CD14-positive monocyte (primary cell): Measurements from ENCODE around the gene OAS2. TPM values are rescaled to one million over a fixed set of nuclear protein-coding genes. Genes with fewer than 3 reads are reported as not detected.

Experiments
- DNase-seq, 3 donors: peaks; one replicate each; pipeline ENCODE4 v3.0.0-alpha.2; 2011 to 2022
- H2AFZ ChIP-seq: 2 replicates; pipeline ENCODE4 v1.6.0; 2012; ENCODE audit warnings: mild to moderate bottlenecking, low read depth, low read length, inconsistent platforms; ENCODE audit not compliant: insufficient read depth, poor library complexity, severe bottlenecking
- H3K27ac ChIP-seq, 2 donors: 1 replicate in 1 of 2; 2 replicates in 1 of 2; pipeline ENCODE4 v1.5.1; 2012 to 2013; ENCODE audit warnings: low read length in 2 of 2, control low read depth in 1 of 2, inconsistent platforms in 1 of 2, low read depth in 1 of 2, mild to moderate bottlenecking in 1 of 2
- H3K27me3 ChIP-seq, 2 donors: one replicate each; pipeline versions ENCODE4 v1.6.0 to v1.6.1; 2011 to 2013; ENCODE audit warnings: low read length in 2 of 2; ENCODE audit not compliant: control insufficient read depth in 2 of 2, insufficient read depth in 2 of 2
- H3K36me3 ChIP-seq, 2 donors: replicated peaks in 1 of 2; 1 replicate in 1 of 2; 2 replicates in 1 of 2; pipeline versions ENCODE4 v1.5.1 to v1.6.1; 2012 to 2013; ENCODE audit warnings: low read length in 2 of 2, control low read depth in 1 of 2, inconsistent platforms in 1 of 2, mild to moderate bottlenecking in 1 of 2; ENCODE audit not compliant: insufficient read depth in 2 of 2, control insufficient read depth in 1 of 2
- H3K4me1 ChIP-seq, 2 donors: 1 replicate in 1 of 2; 2 replicates in 1 of 2; pipeline versions ENCODE4 v1.5.1 to v1.6.1; 2012 to 2013; ENCODE audit warnings: low read length in 2 of 2, control low read depth in 1 of 2, inconsistent platforms in 1 of 2, mild to moderate bottlenecking in 1 of 2, moderate library complexity in 1 of 2; ENCODE audit not compliant: insufficient read depth in 2 of 2, control insufficient read depth in 1 of 2
- H3K4me2 ChIP-seq: replicated peaks from 2 replicates; pipeline ENCODE3; 2012; ENCODE audit warnings: low read length, moderate library complexity, mild to moderate bottlenecking; ENCODE audit not compliant: poor library complexity, severe bottlenecking; ENCODE audit errors: extremely low read depth
- H3K4me3 ChIP-seq, 3 experiments: fragments of 200-600 bp in 1 of 3; sonication (generic) in 1 of 3; replicated peaks in 1 of 3; 1 replicate in 2 of 3; 2 replicates in 1 of 3; pipeline ENCODE4 v1.5.1; 2011 to 2013; ENCODE audit warnings: low read length in 3 of 3, mild to moderate bottlenecking in 3 of 3, control low read depth in 2 of 3, low read depth in 2 of 3, inconsistent platforms in 1 of 3, moderate library complexity in 1 of 3
- H3K79me2 ChIP-seq: 2 replicates; pipeline ENCODE4 v1.6.0; 2012; ENCODE audit warnings: mild to moderate bottlenecking, control low read depth, inconsistent platforms, low read length, moderate library complexity; ENCODE audit not compliant: insufficient read depth
- H3K9ac ChIP-seq: 2 replicates; pipeline ENCODE4 v1.6.0; 2017; ENCODE audit warnings: low read length, mild to moderate bottlenecking; ENCODE audit not compliant: insufficient read depth, poor library complexity, severe bottlenecking
- H3K9me3 ChIP-seq, 2 donors: replicated peaks in 1 of 2; 1 replicate in 1 of 2; 2 replicates in 1 of 2; pipeline versions ENCODE4 v1.5.1 to v1.6.1; 2012 to 2013; ENCODE audit warnings: low read length in 2 of 2, control low read depth in 1 of 2; ENCODE audit not compliant: control insufficient read depth in 1 of 2, insufficient read depth in 1 of 2
- H4K20me1 ChIP-seq: 2 replicates; pipeline ENCODE4 v1.6.0; 2012; ENCODE audit warnings: mild to moderate bottlenecking, low read length, control low read depth, moderate library complexity; ENCODE audit not compliant: insufficient read depth
- H3K27ac Mint-ChIP-seq, 7 donors: one replicate each; pipeline ENCODE4 v1.8.0; 2020; ENCODE audit warnings: mild to moderate bottlenecking in 7 of 7, mixed read lengths in 7 of 7, moderate library complexity in 6 of 7, inconsistent platforms in 2 of 7
- H3K27me3 Mint-ChIP-seq, 3 donors: one replicate each; pipeline ENCODE4 v1.8.0; 2021 to 2022; ENCODE audit warnings: low read depth in 3 of 3, mild to moderate bottlenecking in 3 of 3, mixed read lengths in 3 of 3, moderate library complexity in 3 of 3, inconsistent platforms in 1 of 3
- H3K36me3 Mint-ChIP-seq, 2 donors: one replicate each; pipeline ENCODE4 v1.8.0; 2020; ENCODE audit warnings: mixed read lengths in 2 of 2, inconsistent platforms in 1 of 2, mild to moderate bottlenecking in 1 of 2
- H3K4me1 Mint-ChIP-seq: one replicate; pipeline ENCODE4 v1.8.0; 2020; ENCODE audit warnings: mild to moderate bottlenecking, mixed read lengths
- H3K4me3 Mint-ChIP-seq, 2 donors: one replicate each; pipeline ENCODE4 v1.8.0; 2020; ENCODE audit warnings: mild to moderate bottlenecking in 2 of 2, mixed read lengths in 2 of 2, moderate library complexity in 1 of 2
- H3K9me3 Mint-ChIP-seq, 7 donors: one replicate each; pipeline ENCODE4 v1.8.0; 2020 to 2022; ENCODE audit warnings: mixed read lengths in 7 of 7, mild to moderate bottlenecking in 6 of 7, moderate library complexity in 6 of 7, inconsistent platforms in 2 of 7
- WGBS: methylation state at CpG from one replicate; pipeline ENCODE4 v1.1.5; 2013; ENCODE audit warnings: missing lambda C conversion rate; ENCODE audit not compliant: insufficient coverage; 5-methylcytosine and 5-hydroxymethylcytosine counted together
- intact Hi-C, 2 donors: fragments of 100-400 bp; cut with micrococcal nuclease; formaldehyde crosslinking; loops; one replicate each; pipeline versions ENCODE4 v1.15.0 to v1.15.1; 2023
- polyA plus RNA-seq, 3 donors: library from polyadenylated mRNA; depleted of rRNA in 1 of 3; unstranded in 2 of 3; stranded (reverse) in 1 of 3; fragments of 300-500 nt in 2 of 3; fragments of >200 nt in 1 of 3; fragmentation: Illumina TruSeq in 2 of 3; gene quantifications; 1 replicate in 2 of 3; 2 replicates in 1 of 3; pipeline ENCODE4 v1.2.3, GENCODE V29; 2012 to 2021
- TF ChIP-seq, protein P1 (sequence below): fragments of 200-600 bp; IDR thresholded peaks from one replicate; pipeline ENCODE4 v1.8.0; 2022; ENCODE audit warnings: antibody characterized with exemption, mild to moderate bottlenecking

The OAS2 gene
- polyA plus RNA-seq, 3 donors: 27.7 to 55.9 (median 40.1) TPM

GRCh38 chr12:113010701-113011100, 32.4 kb downstream of the OAS2 start:
- no peaks in the 10 kb centered on the region for H4K20me1 ChIP-seq
- no peak overlapping the region for H3K9ac ChIP-seq
- peaks cover 13 to 19% of the 10 kb centered on the region in 2 donors for H3K9me3 ChIP-seq
- H3K9me3 Mint-ChIP-seq: peaks cover 10 to 27% (median 18%) of the 10 kb centered on the region in 7 donors
- no peak overlapping the region for H3K4me3 ChIP-seq
- H3K27ac Mint-ChIP-seq: peak overlapping the region in 1 of 7 donors; percentile 55
- no peak overlapping the region for H3K27ac ChIP-seq
- WGBS: 100% methylated on average over 2 of the region's 2 CpGs
- H3K27me3 ChIP-seq: no peaks in the 10 kb centered on the region
- H3K27me3 Mint-ChIP-seq: peaks cover 2 to 3% (median 2%) of the 10 kb centered on the region in 3 donors
- intact Hi-C loops: no loop called here
- no peak overlapping the region for H2AFZ ChIP-seq
- peaks cover 57 to 62% of the 10 kb centered on the region in 2 donors for H3K36me3 Mint-ChIP-seq
- DNase-seq: no peak
- no peaks in the 10 kb centered on the region for H3K4me1 ChIP-seq
- H3K79me2 ChIP-seq: no peaks in the 10 kb centered on the region
- H3K4me3 Mint-ChIP-seq: peak overlapping the region in 1 of 2 donors; percentile 3
- peaks cover 57 to 61% of the 10 kb centered on the region in 2 donors for H3K36me3 ChIP-seq
- TF ChIP-seq, protein P1, sequence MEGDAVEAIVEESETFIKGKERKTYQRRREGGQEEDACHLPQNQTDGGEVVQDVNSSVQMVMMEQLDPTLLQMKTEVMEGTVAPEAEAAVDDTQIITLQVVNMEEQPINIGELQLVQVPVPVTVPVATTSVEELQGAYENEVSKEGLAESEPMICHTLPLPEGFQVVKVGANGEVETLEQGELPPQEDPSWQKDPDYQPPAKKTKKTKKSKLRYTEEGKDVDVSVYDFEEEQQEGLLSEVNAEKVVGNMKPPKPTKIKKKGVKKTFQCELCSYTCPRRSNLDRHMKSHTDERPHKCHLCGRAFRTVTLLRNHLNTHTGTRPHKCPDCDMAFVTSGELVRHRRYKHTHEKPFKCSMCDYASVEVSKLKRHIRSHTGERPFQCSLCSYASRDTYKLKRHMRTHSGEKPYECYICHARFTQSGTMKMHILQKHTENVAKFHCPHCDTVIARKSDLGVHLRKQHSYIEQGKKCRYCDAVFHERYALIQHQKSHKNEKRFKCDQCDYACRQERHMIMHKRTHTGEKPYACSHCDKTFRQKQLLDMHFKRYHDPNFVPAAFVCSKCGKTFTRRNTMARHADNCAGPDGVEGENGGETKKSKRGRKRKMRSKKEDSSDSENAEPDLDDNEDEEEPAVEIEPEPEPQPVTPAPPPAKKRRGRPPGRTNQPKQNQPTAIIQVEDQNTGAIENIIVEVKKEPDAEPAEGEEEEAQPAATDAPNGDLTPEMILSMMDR: no peak
- no peaks in the 10 kb centered on the region for H3K4me1 Mint-ChIP-seq
- H3K4me2 ChIP-seq: no peak overlapping the region

DNA sequence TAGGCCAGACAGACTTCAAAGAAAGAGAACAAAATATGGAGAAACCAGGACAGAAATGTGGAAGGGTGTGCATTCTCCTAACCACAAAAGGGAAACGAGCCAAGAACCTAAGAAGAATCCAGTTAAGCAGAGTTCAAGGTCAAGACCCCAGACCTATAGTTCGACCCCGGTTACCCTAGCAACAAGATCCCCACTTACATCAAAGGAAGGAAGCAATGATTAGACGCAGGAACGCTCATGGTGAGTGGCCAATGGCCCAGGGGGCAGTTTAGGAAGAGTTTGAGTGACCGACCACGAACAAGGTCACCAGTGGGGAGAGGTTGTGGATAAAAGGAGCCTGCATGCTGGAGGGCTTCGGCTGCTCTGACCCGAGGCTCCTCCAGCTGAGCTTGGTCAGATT, 36.2 kb downstream of the OAS2 start:
- Histone ChIP-seq H3K79me2 (no peaks in the 10 kb centered on the region), H3K27me3 (no peaks in the 10 kb centered on the region), H3K4me1 (no peaks in the 10 kb centered on the region), H3K4me3 (no peak overlapping the region), H4K20me1 (no peaks in the 10 kb centered on the region), H2AFZ (no peak overlapping the region), H3K9ac (no peak overlapping the region), H3K27ac (no peak overlapping the region), H3K36me3 (peaks cover 19 to 22% of the 10 kb centered on the region in 2 donors), H3K4me2 (no peak overlapping the region), H3K9me3 (peaks cover 13 to 19% of the 10 kb centered on the region in 2 donors)
- intact Hi-C loops: no loop called here
- TF ChIP-seq, protein P1: no peak
- Mint-ChIP-seq H3K27ac (no peak overlapping the region), H3K36me3 (peaks cover 20 to 24% of the 10 kb centered on the region in 2 donors), H3K27me3 (peaks cover 4 to 8% (median 7%) of the 10 kb centered on the region in 3 donors), H3K9me3 (peaks cover 10 to 22% (median 18%) of the 10 kb centered on the region in 7 donors), H3K4me1 (no peaks in the 10 kb centered on the region), H3K4me3 (no peak overlapping the region)
- WGBS: 85% methylated on average over 6 of the region's 9 CpGs
- DNase-seq: no peak
